Lower leg skin (tissue), 4 donors: ENCODE measurements around the gene COL21A1. TPM values are rescaled to one million over a fixed set of nuclear protein-coding genes. Genes with fewer than 3 reads are reported as not detected.

Experiments used
- DNase-seq, 2 donors: peaks; one replicate each; pipeline ENCODE4 v3.0.0-alpha.2; 2019; ENCODE audit warnings: low spot score in 2 of 2
- H3K4me3 ChIP-seq: fragments of 200-600 bp; sonication (generic); 2 replicates; pipeline ENCODE4 v1.5.1; 2017; ENCODE audit warnings: mild to moderate bottlenecking, low read depth; ENCODE audit not compliant: poor library complexity, severe bottlenecking
- CTCF ChIP-seq, 3 donors: fragments of 450-650 bp; IDR thresholded peaks; one replicate each; pipeline ENCODE4 v1.5.1; 2016; ENCODE audit warnings: antibody characterized with exemption in 3 of 3, mild to moderate bottlenecking in 3 of 3, moderate library complexity in 2 of 3
- POLR2A ChIP-seq, 2 donors: fragments of 450-650 bp; IDR thresholded peaks; one replicate each; pipeline ENCODE4 v1.6.1; 2016 to 2017; ENCODE audit warnings: antibody characterized with exemption in 2 of 2, mild to moderate bottlenecking in 1 of 2, moderate library complexity in 1 of 2
- WGBS, 2 donors: methylation state at CpG; one replicate each; pipeline ENCODE4 v1.1.5; 2018; 5-methylcytosine and 5-hydroxymethylcytosine counted together
- intact Hi-C: fragments of 100-400 bp; cut with DNase I; formaldehyde crosslinking; loops from one replicate; pipeline ENCODE4 v1.15.0; 2023; ENCODE audit warnings: low total_unique reads
- total RNA-seq, 4 donors: library from RNA; depleted of rRNA; stranded (reverse); fragments of >200 nt; gene quantifications; one replicate each; pipeline ENCODE4 v1.1.0, GENCODE V29; 2016

Gene COL21A1
- total RNA-seq, 4 donors from 2014 or later = 1.9 to 8.3 (median 5.4) TPM

DNA sequence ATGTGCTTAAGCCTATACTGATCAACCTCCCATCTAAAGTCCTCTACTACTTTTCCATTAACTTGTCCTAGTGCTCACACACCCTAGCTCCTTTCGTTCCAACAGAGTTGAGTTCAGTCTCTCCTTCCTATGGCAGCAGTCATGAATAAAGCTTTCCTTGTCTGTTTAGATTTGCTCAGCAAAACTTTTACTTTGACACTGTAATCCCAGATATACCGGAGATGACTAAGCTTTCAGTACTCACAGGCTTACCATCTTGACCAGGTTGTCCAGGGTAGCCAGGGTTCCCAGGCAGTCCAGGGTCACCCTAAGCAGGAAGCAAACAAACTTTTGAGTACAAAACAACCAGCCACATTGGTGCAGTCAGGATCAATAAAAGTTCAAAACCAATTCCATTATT, 90.7 kb downstream of the COL21A1 start:
- 93 to 95% methylated on average over 2 of the region's 2 CpGs for WGBS, 2 donors
- intact Hi-C loops = no loop called here
- no peak overlapping the region for H3K4me3 ChIP-seq
- TF ChIP-seq CTCF (IDR thresholded peaks at IDR 0.05) (no peak), POLR2A (IDR thresholded peaks at IDR 0.05) (no peak)
- DNase-seq = no peak

- DNase-seq = no peak
- WGBS, 2 donors = 82% methylated on average over 4 of the region's 4 CpGs
- TF ChIP-seq CTCF (IDR thresholded peaks at IDR 0.05) (no peak), POLR2A (IDR thresholded peaks at IDR 0.05) (no peak)
- intact Hi-C loops = no loop called here
- H3K4me3 ChIP-seq = no peak overlapping the region
Measured at GRCh38 chr6:56155634-56156141, 91.7 kb downstream of the COL21A1 start.

DNA sequence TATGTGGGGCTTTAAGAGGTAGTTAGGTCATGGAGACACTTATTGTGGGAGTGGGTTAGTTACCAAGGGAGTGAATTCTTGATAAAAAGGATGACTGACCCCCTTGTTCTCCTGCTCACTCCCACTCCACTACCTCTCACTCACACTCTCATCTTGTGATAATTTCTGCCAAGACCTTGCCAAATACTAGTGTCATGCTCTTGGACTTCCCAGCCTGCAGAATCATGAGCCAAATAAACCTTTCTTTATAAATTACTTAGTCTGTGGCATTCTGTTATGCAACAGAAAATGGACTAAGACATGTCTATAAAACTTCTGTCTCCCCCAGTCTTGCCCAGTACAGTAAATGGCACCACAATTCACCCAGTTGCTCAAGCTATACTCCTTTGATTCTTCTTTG, 93.3 kb downstream of the COL21A1 start:
- no peak overlapping the region for H3K4me3 ChIP-seq
- DNase-seq = no peak
- TF ChIP-seq CTCF (IDR thresholded peaks at IDR 0.05) (no peak), POLR2A (IDR thresholded peaks at IDR 0.05) (no peak)
- intact Hi-C loops = no loop called here

DNA sequence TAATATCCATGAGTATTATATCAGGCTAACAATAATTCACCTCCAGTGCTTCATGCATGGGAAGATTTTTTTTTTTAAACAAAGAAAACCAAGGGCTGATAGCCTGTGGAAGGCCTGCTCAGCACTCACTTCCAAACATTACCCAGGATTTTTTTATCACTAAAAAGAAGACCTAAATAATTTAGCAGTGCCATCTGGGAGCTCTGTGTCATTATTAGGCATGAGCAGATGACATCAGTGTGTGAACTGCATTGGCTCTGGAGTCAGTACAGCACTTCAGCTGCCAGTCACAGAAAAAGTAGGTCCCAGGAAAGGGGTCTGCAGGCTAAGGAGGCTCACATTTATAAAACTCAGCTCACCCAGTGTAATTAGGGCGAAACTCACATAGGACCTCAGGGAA, 94.8 kb downstream of the COL21A1 start:
- no peak overlapping the region for H3K4me3 ChIP-seq
- 92 to 100% methylated on average over 1 of the region's 1 CpG for WGBS, 2 donors
- DNase-seq = no peak
- TF ChIP-seq CTCF (IDR thresholded peaks at IDR 0.05) (no peak), POLR2A (IDR thresholded peaks at IDR 0.05) (no peak)
- intact Hi-C loops = no loop called here

DNA sequence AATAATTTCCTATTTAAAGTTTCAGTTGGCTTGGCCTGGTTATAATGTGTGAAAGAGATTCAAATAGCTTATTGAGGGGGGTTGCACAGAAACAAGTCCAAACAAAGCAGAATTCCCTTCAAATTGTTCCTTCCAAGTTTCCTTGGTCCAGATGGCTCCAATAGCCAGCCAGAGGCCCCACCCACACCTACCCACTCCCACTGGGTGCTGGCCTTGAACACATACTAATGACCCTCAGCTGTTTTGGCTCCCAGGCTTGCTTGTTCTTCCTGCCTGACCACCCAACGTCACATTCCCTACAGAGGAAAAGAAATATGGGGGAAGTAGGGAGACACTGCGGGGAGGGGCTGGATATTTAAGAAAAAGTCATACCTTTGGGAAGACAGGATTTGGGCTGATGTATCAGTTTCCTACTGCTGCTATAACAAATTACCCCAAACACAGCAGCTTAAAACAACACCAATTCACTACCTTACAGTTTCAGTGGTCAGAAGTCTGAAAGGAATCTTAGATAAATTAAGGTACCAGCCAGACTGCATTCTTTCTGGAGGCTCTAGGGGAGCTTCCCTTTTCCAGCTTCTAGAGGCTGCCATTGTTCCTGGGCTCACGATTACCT, 95.7 kb downstream of the COL21A1 start:
- DNase-seq = no peak
- no peak for TF ChIP-seq POLR2A (IDR thresholded peaks at IDR 0.05)
- TF ChIP-seq CTCF (IDR thresholded peaks at IDR 0.05) = no peak
- 67 to 76% methylated on average over 3 of the region's 3 CpGs for WGBS, 2 donors
- H3K4me3 ChIP-seq = no peak overlapping the region
- intact Hi-C loops = no loop called here
